ENCODE measurements around the gene EIF2B1.
"Not testable (repeated sequence)": the region's sequence is repeated elsewhere in the genome, so short reads cannot be mapped to it uniquely, and the experiment has no call there.

The EIF2B1 gene

DNA sequence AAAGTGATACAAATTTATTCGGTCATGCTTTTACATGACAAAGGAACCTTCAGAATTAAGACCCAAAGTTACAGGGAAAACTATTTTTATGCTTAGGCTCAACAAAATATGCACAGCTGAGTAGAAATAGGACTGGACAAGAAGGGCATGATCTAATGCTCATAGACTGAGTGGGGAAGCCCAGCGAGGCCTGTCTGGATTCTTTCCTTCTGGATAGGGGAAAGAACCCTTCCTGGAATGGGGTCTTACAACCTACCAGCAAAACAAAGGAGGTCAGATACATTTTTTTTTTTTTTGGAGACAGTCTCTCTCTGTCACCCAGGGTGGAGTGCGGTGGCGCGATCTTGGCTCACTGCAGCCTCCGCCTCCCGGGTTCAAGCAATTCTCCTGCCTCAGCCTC is 33.8 kb downstream of the EIF2B1 start:
- peaks cover 6 to 8% of the 10 kb centered on the region in 2 donors for H3K4me1 ChIP-seq (ENCODE audit: control insufficient read depth in 2 of 2, insufficient read depth in 2 of 2, low read length in 2 of 2)
- no peaks in the 10 kb centered on the region for H3K27me3 ChIP-seq (ENCODE audit: control insufficient read depth in 2 of 2, insufficient read depth in 2 of 2, low read length in 2 of 2)
- H3K36me3 ChIP-seq (ENCODE audit: control insufficient read depth in 2 of 2, insufficient read depth in 2 of 2, low read length in 2 of 2), result peaks cover 28 to 31% of the 10 kb centered on the region in 2 donors
- H3K27ac ChIP-seq (ENCODE audit: low read depth in 2 of 2, low read length in 2 of 2), result no peak overlapping the region
- no peak overlapping the region for H3K9ac ChIP-seq (ENCODE audit: low read depth in 1 of 2, low read length in 2 of 2)
- no peak overlapping the region for H3K4me3 ChIP-seq (ENCODE audit: low read length in 2 of 2)
- no peaks in the 10 kb centered on the region for H3K9me3 ChIP-seq (ENCODE audit: control insufficient read depth in 2 of 2, low read length in 2 of 2)

GRCh38 chr12:123599310-123599709 is 34.2 kb downstream of the EIF2B1 start:
- peaks cover 26 to 31% of the 10 kb centered on the region in 2 donors for H3K36me3 ChIP-seq (ENCODE audit: control insufficient read depth in 2 of 2, insufficient read depth in 2 of 2, low read length in 2 of 2)
- H3K27me3 ChIP-seq (ENCODE audit: control insufficient read depth in 2 of 2, insufficient read depth in 2 of 2, low read length in 2 of 2), result no peaks in the 10 kb centered on the region
- H3K27ac ChIP-seq (ENCODE audit: low read depth in 2 of 2, low read length in 2 of 2), result no peak overlapping the region
- peaks cover 6 to 8% of the 10 kb centered on the region in 2 donors for H3K4me1 ChIP-seq (ENCODE audit: control insufficient read depth in 2 of 2, insufficient read depth in 2 of 2, low read length in 2 of 2)
- H3K9ac ChIP-seq (ENCODE audit: low read depth in 1 of 2, low read length in 2 of 2), result no peak overlapping the region
- no peak overlapping the region for H3K4me3 ChIP-seq (ENCODE audit: low read length in 2 of 2)
- no peaks in the 10 kb centered on the region for H3K9me3 ChIP-seq (ENCODE audit: control insufficient read depth in 2 of 2, low read length in 2 of 2)

DNA sequence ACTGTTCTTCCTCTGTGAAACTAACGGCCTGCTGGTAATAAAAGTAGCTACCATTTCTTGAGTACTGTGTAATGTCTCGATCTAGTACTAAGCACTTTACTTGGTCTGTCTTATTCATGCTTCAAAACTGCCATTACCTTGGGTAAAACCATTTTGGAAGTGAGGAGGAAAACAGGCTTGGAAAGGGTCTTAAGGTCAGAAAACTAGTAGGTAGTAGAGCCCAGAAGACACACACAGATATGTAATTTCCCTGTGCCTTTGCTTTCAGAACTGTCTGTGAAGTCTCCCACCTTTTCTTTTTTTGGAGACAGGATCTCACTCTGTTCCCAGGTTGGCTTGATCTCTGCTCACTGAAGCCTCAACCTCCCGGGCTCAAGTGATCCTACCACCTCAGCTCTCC is 35.0 kb downstream of the EIF2B1 start:
- peaks cover 6 to 8% of the 10 kb centered on the region in 2 donors for H3K4me1 ChIP-seq (ENCODE audit: control insufficient read depth in 2 of 2, insufficient read depth in 2 of 2, low read length in 2 of 2)
- peaks cover 25 to 31% of the 10 kb centered on the region in 2 donors for H3K36me3 ChIP-seq (ENCODE audit: control insufficient read depth in 2 of 2, insufficient read depth in 2 of 2, low read length in 2 of 2)

GRCh38 chr12:123597100-123597499 is 36.4 kb downstream of the EIF2B1 start:
- H3K9ac ChIP-seq (ENCODE audit: low read depth in 1 of 2, low read length in 2 of 2), result no peak overlapping the region
- H3K27ac ChIP-seq (ENCODE audit: low read depth in 2 of 2, low read length in 2 of 2), result no peak overlapping the region
- no peak overlapping the region for H3K4me3 ChIP-seq (ENCODE audit: low read length in 2 of 2)
- no peaks in the 10 kb centered on the region for H3K27me3 ChIP-seq (ENCODE audit: control insufficient read depth in 2 of 2, insufficient read depth in 2 of 2, low read length in 2 of 2)
- no peaks in the 10 kb centered on the region for H3K9me3 ChIP-seq (ENCODE audit: control insufficient read depth in 2 of 2, low read length in 2 of 2)
- peaks cover 28 to 32% of the 10 kb centered on the region in 2 donors for H3K36me3 ChIP-seq (ENCODE audit: control insufficient read depth in 2 of 2, insufficient read depth in 2 of 2, low read length in 2 of 2)
- no peaks in the 10 kb centered on the region for H3K4me1 ChIP-seq (ENCODE audit: control insufficient read depth in 2 of 2, insufficient read depth in 2 of 2, low read length in 2 of 2)

More for the DNA sequence above, 35.0 kb downstream of the EIF2B1 start:
- Histone ChIP-seq H3K9me3 (ENCODE audit: control insufficient read depth in 2 of 2, low read length in 2 of 2) (no peaks in the 10 kb centered on the region), H3K9ac (ENCODE audit: low read depth in 1 of 2, low read length in 2 of 2) (no peak overlapping the region), H3K27me3 (ENCODE audit: control insufficient read depth in 2 of 2, insufficient read depth in 2 of 2, low read length in 2 of 2) (no peaks in the 10 kb centered on the region), H3K4me3 (ENCODE audit: low read length in 2 of 2) (no peak overlapping the region), H3K27ac (ENCODE audit: low read depth in 2 of 2, low read length in 2 of 2) (no peak overlapping the region)

DNA sequence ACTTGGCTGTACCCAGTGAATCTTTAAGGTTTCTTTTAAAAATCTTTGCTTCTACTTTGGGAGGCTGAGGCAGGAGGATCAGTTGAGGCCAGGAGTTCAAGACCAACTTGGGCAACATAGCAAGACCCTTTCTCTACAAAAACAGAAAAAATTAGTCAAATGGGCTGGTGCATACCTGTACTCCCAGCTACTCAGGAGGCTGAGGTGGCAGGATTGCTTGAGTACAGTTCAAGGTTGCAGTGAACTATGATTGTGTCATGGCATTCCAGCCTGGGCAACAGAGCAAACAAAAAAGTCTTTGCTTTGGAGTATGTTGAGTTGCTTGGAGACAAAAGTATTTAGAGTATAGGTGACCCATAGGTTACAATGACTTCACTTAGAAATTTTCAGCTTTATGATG is 37.8 kb downstream of the EIF2B1 start:
- no peaks in the 10 kb centered on the region for H3K27me3 ChIP-seq (ENCODE audit: control insufficient read depth in 2 of 2, insufficient read depth in 2 of 2, low read length in 2 of 2)
- no peak overlapping the region for H3K9ac ChIP-seq (ENCODE audit: low read depth in 1 of 2, low read length in 2 of 2)
- H3K4me1 ChIP-seq (ENCODE audit: control insufficient read depth in 2 of 2, insufficient read depth in 2 of 2, low read length in 2 of 2), result no peaks in the 10 kb centered on the region
- H3K36me3 ChIP-seq (ENCODE audit: control insufficient read depth in 2 of 2, insufficient read depth in 2 of 2, low read length in 2 of 2), result peaks cover 37 to 44% of the 10 kb centered on the region in 2 donors
- H3K9me3 ChIP-seq (ENCODE audit: control insufficient read depth in 2 of 2, low read length in 2 of 2), result no peaks in the 10 kb centered on the region
- H3K27ac ChIP-seq (ENCODE audit: low read depth in 2 of 2, low read length in 2 of 2), result no peak overlapping the region
- H3K4me3 ChIP-seq (ENCODE audit: low read length in 2 of 2), result no peak overlapping the region

GRCh38 chr12:123591702-123592481 is 41.6 kb downstream of the EIF2B1 start:
- Histone ChIP-seq H3K4me3 (ENCODE audit: low read length in 2 of 2) (no peak overlapping the region), H3K27me3 (ENCODE audit: control insufficient read depth in 2 of 2, insufficient read depth in 2 of 2, low read length in 2 of 2) (no peaks in the 10 kb centered on the region), H3K4me1 (ENCODE audit: control insufficient read depth in 2 of 2, insufficient read depth in 2 of 2, low read length in 2 of 2) (peaks cover 0 to 8% of the 10 kb centered on the region in 2 donors), H3K27ac (ENCODE audit: low read depth in 2 of 2, low read length in 2 of 2) (no peak overlapping the region), H3K9me3 (ENCODE audit: control insufficient read depth in 2 of 2, low read length in 2 of 2) (no peaks in the 10 kb centered on the region), H3K36me3 (ENCODE audit: control insufficient read depth in 2 of 2, insufficient read depth in 2 of 2, low read length in 2 of 2) (peaks cover 54 to 58% of the 10 kb centered on the region in 2 donors), H3K9ac (ENCODE audit: low read depth in 1 of 2, low read length in 2 of 2) (no peak overlapping the region)

- no peaks in the 10 kb centered on the region for H3K9me3 ChIP-seq (ENCODE audit: control insufficient read depth in 2 of 2, low read length in 2 of 2)
- no peak overlapping the region for H3K4me3 ChIP-seq (ENCODE audit: low read length in 2 of 2)
- H3K27ac ChIP-seq (ENCODE audit: low read depth in 2 of 2, low read length in 2 of 2), result no peak overlapping the region
- no peaks in the 10 kb centered on the region for H3K27me3 ChIP-seq (ENCODE audit: control insufficient read depth in 2 of 2, insufficient read depth in 2 of 2, low read length in 2 of 2)
- no peak overlapping the region for H3K9ac ChIP-seq (ENCODE audit: low read depth in 1 of 2, low read length in 2 of 2)
- H3K36me3 ChIP-seq (ENCODE audit: control insufficient read depth in 2 of 2, insufficient read depth in 2 of 2, low read length in 2 of 2), result peaks cover 0 to 3% of the 10 kb centered on the region in 2 donors
- H3K4me1 ChIP-seq (ENCODE audit: control insufficient read depth in 2 of 2, insufficient read depth in 2 of 2, low read length in 2 of 2), result peaks cover 18 to 20% of the 10 kb centered on the region in 2 donors
Measured at GRCh38 chr12:123580772-123581171, 52.7 kb downstream of the EIF2B1 start.

GRCh38 chr12:123578829-123579228 is 54.7 kb downstream of the EIF2B1 start:
- H3K9me3 ChIP-seq (ENCODE audit: control insufficient read depth in 2 of 2, low read length in 2 of 2); H3K27me3 ChIP-seq (ENCODE audit: control insufficient read depth in 2 of 2, insufficient read depth in 2 of 2, low read length in 2 of 2); H3K36me3 ChIP-seq (ENCODE audit: control insufficient read depth in 2 of 2, insufficient read depth in 2 of 2, low read length in 2 of 2); H3K27ac ChIP-seq (ENCODE audit: low read depth in 2 of 2, low read length in 2 of 2); H3K9ac ChIP-seq (ENCODE audit: low read depth in 1 of 2, low read length in 2 of 2); H3K4me3 ChIP-seq (ENCODE audit: low read length in 2 of 2): not testable (repeated sequence)
- H3K4me1 ChIP-seq (ENCODE audit: control insufficient read depth in 2 of 2, insufficient read depth in 2 of 2, low read length in 2 of 2), result peaks cover 10 to 11% of the 10 kb centered on the region in 2 donors

GRCh38 chr12:123578243-123578642 is 55.2 kb downstream of the EIF2B1 start:
- no peaks in the 10 kb centered on the region for H3K9me3 ChIP-seq (ENCODE audit: control insufficient read depth in 2 of 2, low read length in 2 of 2)
- H3K36me3 ChIP-seq (ENCODE audit: control insufficient read depth in 2 of 2, insufficient read depth in 2 of 2, low read length in 2 of 2), result peaks cover 0 to 3% of the 10 kb centered on the region in 2 donors
- no peak overlapping the region for H3K27ac ChIP-seq (ENCODE audit: low read depth in 2 of 2, low read length in 2 of 2)
- H3K9ac ChIP-seq (ENCODE audit: low read depth in 1 of 2, low read length in 2 of 2), result no peak overlapping the region
- no peaks in the 10 kb centered on the region for H3K27me3 ChIP-seq (ENCODE audit: control insufficient read depth in 2 of 2, insufficient read depth in 2 of 2, low read length in 2 of 2)
- H3K4me3 ChIP-seq (ENCODE audit: low read length in 2 of 2), result no peak overlapping the region
- peaks cover 8 to 10% of the 10 kb centered on the region in 2 donors for H3K4me1 ChIP-seq (ENCODE audit: control insufficient read depth in 2 of 2, insufficient read depth in 2 of 2, low read length in 2 of 2)

- Histone ChIP-seq H3K4me3 (ENCODE audit: low read length in 2 of 2) (no peak overlapping the region), H3K27ac (ENCODE audit: low read depth in 2 of 2, low read length in 2 of 2) (no peak overlapping the region), H3K9me3 (ENCODE audit: control insufficient read depth in 2 of 2, low read length in 2 of 2) (no peaks in the 10 kb centered on the region), H3K9ac (ENCODE audit: low read depth in 1 of 2, low read length in 2 of 2) (no peak overlapping the region), H3K27me3 (ENCODE audit: control insufficient read depth in 2 of 2, insufficient read depth in 2 of 2, low read length in 2 of 2) (no peaks in the 10 kb centered on the region), H3K36me3 (ENCODE audit: control insufficient read depth in 2 of 2, insufficient read depth in 2 of 2, low read length in 2 of 2) (peaks cover 0 to 3% of the 10 kb centered on the region in 2 donors), H3K4me1 (ENCODE audit: control insufficient read depth in 2 of 2, insufficient read depth in 2 of 2, low read length in 2 of 2) (no peaks in the 10 kb centered on the region)
Measured at GRCh38 chr12:123576611-123577010, 56.9 kb downstream of the EIF2B1 start.

Data from mucosa of rectum (tissue), 2 donors.